Body of pancreas (tissue), 4 donors: ENCODE results near the gene TMEM132C. TPM values are rescaled to one million over a fixed set of nuclear protein-coding genes. Genes with fewer than 3 reads are reported as not detected.

ENCODE experiments used
- ATAC-seq: fragments of 150-250 bp; one replicate; pipeline ENCODE4 v1.9.1; 2016
- DNase-seq, 4 donors: peaks; one replicate each; pipeline ENCODE4 v3.0.0-alpha.2; 2019
- H3K27ac ChIP-seq, 4 donors: fragments of 200-600 bp; sonication (generic); 1 replicate in 3 of 4; 2 replicates in 1 of 4; pipeline versions ENCODE4 v1.5.1 to v1.6.1; 2016 to 2019; ENCODE audit warnings: mild to moderate bottlenecking in 1 of 4, mixed read lengths in 1 of 4, moderate library complexity in 1 of 4
- H3K27me3 ChIP-seq, 2 donors: fragments of 200-600 bp; sonication (generic); one replicate each; pipeline ENCODE4 v1.6.0; 2016; ENCODE audit warnings: mild to moderate bottlenecking in 1 of 2
- H3K36me3 ChIP-seq, 2 donors: fragments of 200-600 bp; sonication (generic); replicated peaks in 1 of 2; 2 replicates each; pipeline ENCODE4 v1.5.1; 2016; ENCODE audit warnings: low read depth in 2 of 2; ENCODE audit not compliant: insufficient read depth in 1 of 2
- H3K4me1 ChIP-seq: fragments of 200-600 bp; sonication (generic); one replicate; pipeline ENCODE4 v1.6.0; 2016
- H3K4me3 ChIP-seq, 2 donors: fragments of 200-600 bp; sonication (generic); 1 replicate in 1 of 2; 2 replicates in 1 of 2; pipeline ENCODE4 v1.5.1; 2016 to 2019
- H3K9me3 ChIP-seq, 3 donors: fragments of 200-600 bp; sonication (generic); 1 replicate in 2 of 3; 2 replicates in 1 of 3; pipeline ENCODE4 v1.5.1; 2016
- CTCF ChIP-seq, 7 experiments: fragments of 450-650 bp in 4 of 7; fragments of 200-600 bp in 3 of 7; sonication (generic) in 3 of 7; IDR thresholded peaks; one replicate each; pipeline ENCODE4 v1.5.1; 2016 to 2019; ENCODE audit warnings: antibody characterized with exemption in 7 of 7
- POLR2A ChIP-seq, 3 donors: fragments of 450-650 bp; IDR thresholded peaks; one replicate each; pipeline ENCODE4 v1.6.1; 2016; ENCODE audit warnings: antibody characterized with exemption in 3 of 3, mild to moderate bottlenecking in 2 of 3
- WGBS, 2 donors: methylation state at CpG; one replicate each; pipeline ENCODE4 v1.1.5; 2017; 5-methylcytosine and 5-hydroxymethylcytosine counted together
- intact Hi-C: fragments of 100-400 bp; cut with DNase I; formaldehyde crosslinking; loops from one replicate; pipeline ENCODE4 v1.15.1; 2023
- total RNA-seq, 2 donors: library from RNA; depleted of rRNA; stranded (reverse); fragments of >200 nt; gene quantifications; one replicate each; pipeline ENCODE4 v1.1.0, GENCODE V29; 2016

The TMEM132C gene
- total RNA-seq, 2 donors from 2014 or later: 4.4 to 8.2 TPM

GRCh38 chr12:128702371-128702770 lies 435.4 kb downstream of the TMEM132C start:
- intact Hi-C loops: no loop called here
- no peak overlapping the region for H3K4me3 ChIP-seq
- TF ChIP-seq POLR2A (IDR thresholded peaks at IDR 0.05) (no peak), CTCF (IDR thresholded peaks at IDR 0.05) (no peak)
- H3K27me3 ChIP-seq: peaks cover 0 to 5% of the 10 kb centered on the region in 2 donors
- ATAC-seq: no peak
- no peaks in the 10 kb centered on the region for H3K9me3 ChIP-seq
- no peak for DNase-seq
- H3K4me1 ChIP-seq: no peaks in the 10 kb centered on the region
- no peaks in the 10 kb centered on the region for H3K36me3 ChIP-seq
- no peak overlapping the region for H3K27ac ChIP-seq
- 34 to 42% methylated on average over 5 of the region's 5 CpGs for WGBS, 2 donors

- TF ChIP-seq CTCF (IDR thresholded peaks at IDR 0.05) (no peak), POLR2A (IDR thresholded peaks at IDR 0.05) (no peak)
- H3K4me1 ChIP-seq: no peaks in the 10 kb centered on the region
- peaks cover 0 to 5% of the 10 kb centered on the region in 2 donors for H3K27me3 ChIP-seq
- intact Hi-C loops: no loop called here
- ATAC-seq (no peak), DNase-seq (no peak)
- no peak overlapping the region for H3K4me3 ChIP-seq
- H3K9me3 ChIP-seq: no peaks in the 10 kb centered on the region
- H3K27ac ChIP-seq: no peak overlapping the region
- 68 to 83% methylated on average over 11 to 26 of the region's 26 CpGs for WGBS, 2 donors
- H3K36me3 ChIP-seq: no peaks in the 10 kb centered on the region
Observed at GRCh38 chr12:128705140-128705539, 438.2 kb downstream of the TMEM132C start.

- H3K27me3 ChIP-seq: peaks cover 0 to 5% of the 10 kb centered on the region in 2 donors
- TF ChIP-seq CTCF (IDR thresholded peaks at IDR 0.05) (no peak), POLR2A (IDR thresholded peaks at IDR 0.05) (no peak)
- no peaks in the 10 kb centered on the region for H3K36me3 ChIP-seq
- no peaks in the 10 kb centered on the region for H3K4me1 ChIP-seq
- 50 to 69% methylated on average over 8 of the region's 8 CpGs for WGBS, 2 donors
- DNase-seq (no peak), ATAC-seq (no peak)
- H3K9me3 ChIP-seq: no peaks in the 10 kb centered on the region
- intact Hi-C loops: no loop called here
- no peak overlapping the region for H3K27ac ChIP-seq
- no peak overlapping the region for H3K4me3 ChIP-seq
Observed at GRCh38 chr12:128707488-128707887, 440.5 kb downstream of the TMEM132C start.

- no peak for ATAC-seq
Observed at GRCh38 chr12:128708789-128709188, 441.8 kb downstream of the TMEM132C start.

More at GRCh38 chr12:128708789-128709188, 441.8 kb downstream of the TMEM132C start:
- intact Hi-C loops: no loop called here
- TF ChIP-seq POLR2A (IDR thresholded peaks at IDR 0.05) (no peak), CTCF (IDR thresholded peaks at IDR 0.05) (no peak)
- no peak overlapping the region for H3K4me3 ChIP-seq
- no peak overlapping the region for H3K27ac ChIP-seq
- 59 to 66% methylated on average over 6 of the region's 6 CpGs for WGBS, 2 donors
- H3K36me3 ChIP-seq: no peaks in the 10 kb centered on the region
- peaks cover 0 to 5% of the 10 kb centered on the region in 2 donors for H3K27me3 ChIP-seq
- H3K4me1 ChIP-seq: no peaks in the 10 kb centered on the region
- H3K9me3 ChIP-seq: no peaks in the 10 kb centered on the region
- DNase-seq: no peak
